Osteocyte (in vitro differentiated cells): ENCODE data around the gene IPPK. TPM values are rescaled to one million over a fixed set of nuclear protein-coding genes. Genes with fewer than 3 reads are reported as not detected.

Experiments
- DNase-seq: peaks from one replicate; pipeline ENCODE4 v3.0.0; 2021; ENCODE audit warnings: mixed read lengths; ENCODE audit not compliant: unreplicated experiment; ENCODE audit errors: extremely low spot score
- H3K27ac Mint-ChIP-seq: one replicate; pipeline ENCODE4 v1.8.0; 2021; ENCODE audit warnings: mild to moderate bottlenecking, mixed read lengths; ENCODE audit not compliant: unreplicated experiment
- H3K27me3 Mint-ChIP-seq: one replicate; pipeline ENCODE4 v1.8.0; 2021; ENCODE audit warnings: mixed read lengths; ENCODE audit not compliant: unreplicated experiment
- H3K36me3 Mint-ChIP-seq: one replicate; pipeline ENCODE4 v1.8.0; 2021; ENCODE audit warnings: mixed read lengths; ENCODE audit not compliant: unreplicated experiment
- H3K4me1 Mint-ChIP-seq: one replicate; pipeline ENCODE4 v1.8.0; 2021; ENCODE audit warnings: mixed read lengths; ENCODE audit not compliant: unreplicated experiment
- H3K4me3 Mint-ChIP-seq: one replicate; pipeline ENCODE4 v1.8.0; 2021; ENCODE audit warnings: mild to moderate bottlenecking, moderate library complexity, mixed read lengths; ENCODE audit not compliant: unreplicated experiment
- H3K9me3 Mint-ChIP-seq: one replicate; pipeline ENCODE4 v1.8.0; 2021; ENCODE audit warnings: mixed read lengths; ENCODE audit not compliant: unreplicated experiment
- long read RNA-seq: library from polyadenylated mRNA; unstranded; transcript quantifications from one replicate; pipeline ENCODE4 v2.0.0, GENCODE V29; 2021
- total RNA-seq: library from RNA; stranded (reverse); gene quantifications from 2 replicates; pipeline ENCODE4 v1.2.1, GENCODE V29; 2021
- TF ChIP-seq, protein P1 (sequence below): fragments of 200-600 bp; sonication (generic); IDR thresholded peaks from 2 replicates; pipeline ENCODE4 v1.5.0; 2021; ENCODE audit warnings: antibody characterized with exemption, mild to moderate bottlenecking, moderate library complexity

Gene IPPK, protein sequence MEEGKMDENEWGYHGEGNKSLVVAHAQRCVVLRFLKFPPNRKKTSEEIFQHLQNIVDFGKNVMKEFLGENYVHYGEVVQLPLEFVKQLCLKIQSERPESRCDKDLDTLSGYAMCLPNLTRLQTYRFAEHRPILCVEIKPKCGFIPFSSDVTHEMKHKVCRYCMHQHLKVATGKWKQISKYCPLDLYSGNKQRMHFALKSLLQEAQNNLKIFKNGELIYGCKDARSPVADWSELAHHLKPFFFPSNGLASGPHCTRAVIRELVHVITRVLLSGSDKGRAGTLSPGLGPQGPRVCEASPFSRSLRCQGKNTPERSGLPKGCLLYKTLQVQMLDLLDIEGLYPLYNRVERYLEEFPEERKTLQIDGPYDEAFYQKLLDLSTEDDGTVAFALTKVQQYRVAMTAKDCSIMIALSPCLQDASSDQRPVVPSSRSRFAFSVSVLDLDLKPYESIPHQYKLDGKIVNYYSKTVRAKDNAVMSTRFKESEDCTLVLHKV
- 6.4 and 7.4 TPM in 2 replicates for total RNA-seq
- long read RNA-seq, full-length matches to known transcripts = 23 of 46 reads
- long read RNA-seq, partial matches to known transcripts = 7 of 46 reads
- long read RNA-seq, other reads (novel, unspliced or antisense) = 16 of 46 reads

DNA sequence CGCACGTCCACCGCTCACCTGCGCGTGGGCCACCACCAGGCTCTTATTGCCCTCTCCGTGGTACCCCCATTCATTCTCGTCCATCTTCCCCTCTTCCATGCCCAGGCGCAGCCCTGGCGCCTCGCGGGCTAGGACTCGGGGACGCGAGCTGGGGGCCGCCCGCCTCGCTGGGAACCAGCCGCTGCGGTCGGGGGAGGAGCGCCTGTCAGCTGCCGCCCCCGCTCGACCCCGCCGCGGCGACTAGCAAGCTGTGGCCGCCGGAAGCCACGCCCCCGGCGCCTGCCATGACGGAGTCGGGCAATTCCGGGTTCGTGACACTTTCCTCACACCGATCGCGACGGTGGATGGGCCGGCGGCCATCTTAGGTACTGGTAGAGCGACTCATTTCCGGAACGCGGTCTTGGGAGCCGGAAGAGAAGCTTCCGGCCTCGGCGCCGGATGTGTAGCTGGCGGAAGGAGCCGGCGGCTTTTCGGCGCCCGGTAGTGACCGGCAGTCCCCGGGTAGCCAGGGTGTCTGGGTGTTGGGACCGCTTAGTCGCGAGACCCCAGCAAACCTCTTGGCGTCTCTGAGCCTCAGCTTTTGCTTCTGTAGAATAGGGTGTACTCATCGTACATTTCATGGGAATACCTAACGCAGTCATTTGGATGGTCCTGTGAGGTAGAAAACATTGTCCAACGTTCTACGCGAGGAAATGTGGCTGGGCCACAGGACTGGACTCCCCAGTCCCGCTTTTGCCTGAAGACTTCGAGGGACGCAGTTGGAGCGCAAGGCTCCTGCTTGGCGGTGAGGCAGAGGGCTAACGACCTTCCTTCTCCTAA is at the start of gene IPPK:
Gene IPPK (minus strand): TSS at position 242 of the 819 bp plus-strand sequence. CDS start 143 bp downstream, at position 99.
- peak within 1 kb of the TSS; percentile 94 for H3K4me3 Mint-ChIP-seq
- no peaks in the 10 kb centered on the region for H3K27me3 Mint-ChIP-seq
- peaks cover 38% of the 10 kb centered on the region for H3K4me1 Mint-ChIP-seq
- H3K36me3 Mint-ChIP-seq = peaks cover 3% of the 10 kb centered on the region
- H3K27ac Mint-ChIP-seq = peak within 1 kb of the TSS; percentile 96
- peak; percentile 99 for DNase-seq
- TF ChIP-seq, protein P1, sequence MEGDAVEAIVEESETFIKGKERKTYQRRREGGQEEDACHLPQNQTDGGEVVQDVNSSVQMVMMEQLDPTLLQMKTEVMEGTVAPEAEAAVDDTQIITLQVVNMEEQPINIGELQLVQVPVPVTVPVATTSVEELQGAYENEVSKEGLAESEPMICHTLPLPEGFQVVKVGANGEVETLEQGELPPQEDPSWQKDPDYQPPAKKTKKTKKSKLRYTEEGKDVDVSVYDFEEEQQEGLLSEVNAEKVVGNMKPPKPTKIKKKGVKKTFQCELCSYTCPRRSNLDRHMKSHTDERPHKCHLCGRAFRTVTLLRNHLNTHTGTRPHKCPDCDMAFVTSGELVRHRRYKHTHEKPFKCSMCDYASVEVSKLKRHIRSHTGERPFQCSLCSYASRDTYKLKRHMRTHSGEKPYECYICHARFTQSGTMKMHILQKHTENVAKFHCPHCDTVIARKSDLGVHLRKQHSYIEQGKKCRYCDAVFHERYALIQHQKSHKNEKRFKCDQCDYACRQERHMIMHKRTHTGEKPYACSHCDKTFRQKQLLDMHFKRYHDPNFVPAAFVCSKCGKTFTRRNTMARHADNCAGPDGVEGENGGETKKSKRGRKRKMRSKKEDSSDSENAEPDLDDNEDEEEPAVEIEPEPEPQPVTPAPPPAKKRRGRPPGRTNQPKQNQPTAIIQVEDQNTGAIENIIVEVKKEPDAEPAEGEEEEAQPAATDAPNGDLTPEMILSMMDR = no peak
- no peaks in the 10 kb centered on the region for H3K9me3 Mint-ChIP-seq

DNA sequence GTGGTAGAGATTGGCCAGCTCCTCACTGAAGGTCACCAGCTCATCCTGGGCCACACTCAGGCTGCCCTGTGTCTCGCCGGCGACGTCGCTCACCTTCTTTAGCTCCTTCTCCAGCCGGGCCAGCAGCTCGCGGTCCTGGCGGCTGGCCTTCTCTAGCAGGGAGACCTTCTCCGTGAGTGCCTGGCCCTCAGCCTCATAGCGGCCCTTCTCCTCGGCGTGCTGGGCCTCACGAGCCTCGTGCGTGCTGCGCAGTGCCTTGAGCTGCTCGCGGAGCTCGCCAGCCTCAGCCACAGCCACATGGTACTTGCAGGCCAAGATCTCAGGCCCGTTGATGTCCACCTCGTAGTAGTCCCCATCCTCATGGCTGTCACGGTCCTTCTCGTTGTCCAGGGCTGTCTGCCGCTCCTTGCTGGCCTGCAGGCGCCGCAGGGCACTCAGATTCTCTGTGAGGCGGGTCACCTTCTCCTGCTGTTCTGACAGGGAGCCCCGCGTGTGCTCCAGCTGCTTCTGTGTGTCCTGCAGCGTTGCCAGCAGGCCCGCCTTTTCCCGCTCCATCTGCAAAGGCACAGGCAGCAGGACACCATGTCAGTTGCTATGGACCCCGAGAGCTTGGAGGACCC is 49.2 kb upstream of the IPPK start:
- DNase-seq = no peak
- Mint-ChIP-seq H3K9me3 (no peaks in the 10 kb centered on the region), H3K4me3 (no peak overlapping the region)

DNA sequence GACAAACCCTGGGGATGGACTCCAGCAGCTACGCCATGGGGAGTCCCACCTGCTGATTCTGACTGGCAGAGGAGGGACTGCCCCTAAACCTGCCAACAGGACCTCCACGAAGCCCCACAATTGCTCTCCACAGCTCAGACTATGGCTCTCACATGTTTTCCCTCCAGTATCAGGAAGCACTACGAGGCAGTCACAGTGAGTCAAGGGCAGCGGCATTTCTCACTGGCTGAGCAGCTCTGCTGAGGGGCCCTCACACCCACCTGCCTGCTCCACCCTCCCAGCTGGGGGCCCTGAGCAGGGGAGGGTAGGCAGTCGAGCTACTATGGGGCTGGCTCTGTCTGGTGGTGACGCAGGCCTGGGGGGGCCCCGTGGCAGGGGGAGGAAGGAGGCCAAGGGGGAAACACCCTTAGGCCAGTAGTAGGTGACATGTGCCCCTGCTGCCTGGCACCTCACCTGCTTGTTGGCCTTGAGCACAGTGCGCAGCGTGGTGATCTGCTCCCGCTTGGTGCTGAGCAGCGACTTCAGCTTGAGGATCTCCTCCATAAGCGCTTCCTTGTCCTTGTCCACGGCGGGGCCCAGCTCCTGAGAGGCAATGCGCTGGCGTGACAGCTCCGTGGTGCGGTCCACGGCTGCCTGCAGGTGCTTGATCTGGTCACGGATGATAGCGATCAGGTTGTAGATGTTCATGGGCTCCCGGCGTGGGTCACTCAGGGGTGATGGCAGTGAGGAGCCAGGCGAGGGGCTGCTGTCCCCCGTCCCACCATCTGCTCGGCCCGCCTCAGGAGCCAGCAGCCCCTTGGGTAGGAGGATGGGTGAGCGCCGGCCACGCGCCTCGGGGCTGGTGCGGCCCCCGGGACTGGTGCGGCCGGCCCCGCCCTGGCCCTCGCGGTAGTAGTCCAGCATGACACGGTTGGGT is 48.4 kb upstream of the IPPK start:
- DNase-seq = no peak
- H3K4me3 Mint-ChIP-seq = no peak overlapping the region
- H3K4me1 Mint-ChIP-seq = no peaks in the 10 kb centered on the region

More for the DNA sequence above, 49.2 kb upstream of the IPPK start:
- H3K36me3 Mint-ChIP-seq = peaks cover 25% of the 10 kb centered on the region
- H3K27ac Mint-ChIP-seq = no peak overlapping the region
- no peaks in the 10 kb centered on the region for H3K4me1 Mint-ChIP-seq
- TF ChIP-seq, protein P1 = no peak
- H3K27me3 Mint-ChIP-seq = no peaks in the 10 kb centered on the region

More for the DNA sequence above, 48.4 kb upstream of the IPPK start:
- Mint-ChIP-seq H3K9me3 (no peaks in the 10 kb centered on the region), H3K27me3 (no peaks in the 10 kb centered on the region), H3K36me3 (peaks cover 30% of the 10 kb centered on the region), H3K27ac (no peak overlapping the region)
- TF ChIP-seq, protein P1 = no peak
